CD4-positive, alpha-beta T cell treated with Interleukin-6 at 100 ng/mL for 8 hours (primary cell): Measurements from ENCODE around the gene CBFA2T2.
"Not testable (repeated sequence)": the region's sequence is repeated elsewhere in the genome, so short reads cannot be mapped to it uniquely, and the experiment has no call there.

Experiments used
- DNase-seq: peaks from one replicate; pipeline ENCODE4 v3.0.0-alpha.2; 2020; ENCODE audit warnings: mixed read lengths, low spot score

The CBFA2T2 gene

DNA sequence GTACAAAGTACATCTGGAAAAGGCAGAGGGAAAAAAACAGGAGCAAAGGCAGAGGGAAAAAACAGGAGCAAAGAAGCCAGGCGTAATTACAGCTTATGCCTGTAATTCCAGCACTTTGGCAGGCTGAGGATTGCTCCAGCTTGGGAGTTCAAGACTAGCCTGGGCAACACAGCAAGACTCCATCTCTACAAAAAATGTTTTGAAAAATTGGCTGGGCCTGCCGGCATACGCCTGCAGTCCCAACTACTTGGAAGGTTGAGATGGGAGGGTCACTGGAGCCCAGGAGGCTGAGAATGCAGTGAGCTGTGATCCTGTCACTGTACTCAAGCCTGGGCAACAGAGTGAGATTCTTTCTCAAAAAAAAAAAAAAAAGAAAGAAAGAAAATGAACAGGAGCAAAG lies 19.0 kb upstream of the CBFA2T2 start:
- no peak for DNase-seq

DNA sequence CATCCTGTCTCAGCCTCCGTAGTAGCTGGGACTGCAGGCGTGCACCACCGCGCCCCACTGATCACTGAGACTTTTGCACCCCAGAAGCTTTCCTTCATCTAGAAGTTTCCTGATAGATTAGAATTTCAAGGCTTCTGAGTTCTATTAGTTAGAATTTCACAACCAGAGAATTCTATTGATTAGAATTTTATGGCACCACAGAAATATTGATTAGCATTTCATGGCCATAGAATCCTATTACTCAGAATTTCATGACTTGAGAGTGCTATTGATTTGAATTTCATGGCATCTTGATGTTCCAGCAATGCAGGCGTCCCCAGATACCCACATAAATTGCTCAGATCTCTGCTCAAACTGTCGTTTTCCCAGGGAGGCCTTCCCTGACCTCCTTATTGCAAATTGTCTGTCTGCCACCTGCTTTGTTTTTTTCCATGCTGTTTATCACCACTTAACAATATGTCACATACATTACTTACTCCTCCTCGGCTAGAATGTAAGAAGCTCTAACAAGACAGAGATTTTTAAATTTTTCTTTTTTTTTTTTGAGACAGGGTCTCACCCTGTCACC lies 16.9 kb upstream of the CBFA2T2 start:
- DNase-seq: no peak

DNA sequence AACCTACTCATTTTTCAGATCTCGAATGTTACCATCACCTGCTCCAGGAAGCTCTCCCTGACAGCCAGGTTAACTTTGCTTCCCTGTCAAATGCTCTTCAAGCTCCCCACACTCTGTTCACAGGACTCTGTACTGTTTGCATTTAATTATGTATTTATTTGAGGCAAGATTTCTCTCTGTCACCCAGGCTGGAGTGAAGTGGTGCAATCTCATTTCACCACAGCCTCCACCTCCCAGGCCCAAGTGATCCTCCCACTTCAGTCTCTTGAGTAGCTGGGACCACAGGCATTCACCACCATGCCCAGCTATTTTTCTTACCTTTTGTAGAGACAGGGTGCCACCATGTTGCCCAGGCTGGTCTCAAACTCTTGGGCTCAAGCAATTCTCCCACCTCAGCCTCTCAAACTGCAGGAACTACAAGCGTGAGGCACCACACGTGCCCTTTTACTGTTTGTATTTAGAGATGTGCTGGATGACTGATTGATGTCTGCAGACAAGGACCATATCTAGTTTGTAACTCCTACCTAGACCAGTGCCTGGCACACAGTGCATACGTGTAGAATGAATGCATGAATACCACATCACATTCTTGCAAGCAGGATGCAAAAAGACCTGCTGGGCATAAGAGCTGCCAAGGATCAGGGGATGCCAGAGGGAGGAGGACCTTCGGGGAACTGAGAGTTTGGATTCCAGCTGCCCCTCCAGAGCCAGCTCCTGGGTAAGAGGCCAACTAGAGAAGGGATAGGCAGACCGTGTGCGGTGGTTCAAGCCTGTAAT lies 15.6 kb upstream of the CBFA2T2 start:
- no peak for DNase-seq

DNA sequence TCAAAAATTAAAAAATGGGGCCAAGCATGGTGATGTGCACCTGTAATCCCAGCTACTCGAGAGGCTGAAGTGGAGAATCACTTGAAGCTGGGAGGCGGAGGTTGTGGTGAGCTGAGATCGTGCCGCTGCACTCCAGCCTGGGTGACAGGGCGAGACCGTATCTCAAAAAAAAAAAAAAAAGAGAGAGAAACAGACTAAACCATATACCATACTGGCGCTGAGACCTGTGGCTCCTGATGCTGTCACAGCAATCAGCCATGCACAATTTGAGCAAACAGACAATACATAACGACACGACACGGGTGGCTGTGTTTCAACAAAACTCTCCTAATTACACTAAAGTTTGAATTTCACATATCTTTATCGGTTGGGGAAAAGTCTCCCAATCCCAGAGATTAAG lies 14.9 kb upstream of the CBFA2T2 start:
- DNase-seq: no peak

DNA sequence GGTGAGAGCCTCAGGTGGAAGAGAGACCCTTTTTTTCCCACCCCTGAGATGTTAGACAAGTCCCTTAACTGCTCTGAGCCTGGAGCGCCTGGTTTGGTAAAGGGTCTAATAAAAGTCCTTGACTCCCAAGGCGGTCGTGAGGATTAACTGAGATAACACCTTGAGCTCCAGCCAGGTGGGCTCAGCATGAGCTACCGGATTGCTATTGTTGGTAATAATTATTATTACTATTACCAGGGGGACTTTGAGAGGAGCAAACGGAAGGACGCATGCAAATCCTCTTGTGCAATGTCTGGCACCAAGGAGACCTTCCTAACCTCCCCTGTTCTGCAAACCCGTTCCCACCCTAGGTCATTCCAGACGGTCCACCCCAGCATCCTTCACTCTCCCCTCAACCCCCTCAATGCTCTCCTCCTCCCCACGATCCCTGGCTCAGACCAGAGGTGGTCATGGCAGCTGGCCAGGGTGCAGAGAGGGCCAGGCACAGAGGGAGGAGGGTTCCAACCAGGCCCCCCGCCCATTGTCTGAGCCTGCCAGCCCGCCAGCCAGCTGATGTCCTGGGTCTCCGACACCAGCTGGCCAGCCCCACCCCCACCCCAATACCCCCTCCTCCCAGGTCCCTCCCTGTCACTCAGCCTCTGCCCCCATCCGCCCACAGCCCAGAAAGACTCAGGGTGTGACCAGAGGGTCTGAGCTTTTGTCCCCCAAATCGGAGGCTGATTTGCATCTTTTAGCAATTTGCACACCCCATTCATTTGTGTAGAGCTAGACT lies 14.3 kb upstream of the CBFA2T2 start:
- DNase-seq: no peak

DNA sequence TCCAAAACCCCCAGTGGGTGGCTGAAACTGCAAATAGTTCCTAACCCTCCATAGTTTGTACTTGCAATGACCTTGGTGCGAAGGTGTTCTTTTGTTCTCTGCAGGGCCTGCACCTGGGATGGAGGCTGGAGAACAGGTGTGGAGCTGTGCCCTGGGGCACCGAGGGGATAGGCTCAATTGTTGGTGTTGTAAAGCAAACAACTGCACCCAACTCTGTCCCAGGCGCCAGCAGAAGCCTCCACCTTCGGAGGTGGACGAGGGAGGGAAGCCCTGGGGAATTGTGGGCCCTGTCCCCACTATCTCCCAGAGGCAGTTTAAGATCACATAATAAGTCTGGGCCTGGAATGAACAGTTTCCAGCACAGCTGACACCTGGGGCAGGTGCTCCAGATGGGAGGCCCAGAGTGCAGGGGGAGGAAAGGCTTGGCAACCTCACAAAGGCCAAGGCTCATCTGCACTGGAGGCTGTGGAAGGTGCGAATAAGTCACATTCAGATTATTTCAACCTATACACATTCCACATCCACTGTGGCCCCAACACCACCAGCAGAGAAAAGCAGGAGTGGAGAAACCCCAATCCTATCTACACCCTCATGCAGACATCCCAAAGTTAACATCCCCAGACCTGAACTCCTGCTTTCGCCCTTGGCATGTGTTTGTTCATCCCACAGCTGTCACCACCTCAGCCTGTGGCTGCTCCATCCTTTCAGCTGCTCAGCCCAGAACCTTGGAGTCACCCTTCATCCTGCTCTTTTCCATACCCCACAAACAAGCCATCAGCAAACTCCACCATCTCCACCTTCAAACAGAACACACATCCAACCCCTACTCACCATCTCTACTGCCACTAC lies 12.3 kb upstream of the CBFA2T2 start:
- DNase-seq: no peak

DNA sequence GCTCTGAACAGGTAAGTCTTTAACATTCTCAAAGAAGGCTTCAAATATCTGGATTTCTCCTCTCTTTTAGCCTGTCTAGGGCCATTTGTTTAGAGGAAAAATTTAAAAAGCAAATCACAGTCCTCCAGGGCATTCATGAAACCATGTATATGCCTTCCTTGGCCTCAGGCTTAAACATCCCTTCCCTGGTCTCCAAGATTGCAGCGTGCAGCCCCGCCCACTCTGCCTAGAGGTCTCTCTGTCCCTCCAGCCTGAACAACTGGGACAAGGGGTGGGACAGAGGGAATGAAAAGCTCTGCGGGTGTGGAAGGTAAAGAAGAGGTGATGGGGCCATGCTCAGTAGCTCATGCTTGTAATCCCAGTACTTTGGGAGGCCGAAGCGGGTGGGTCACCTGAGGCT lies 9.8 kb upstream of the CBFA2T2 start:
- DNase-seq: no peak

DNA sequence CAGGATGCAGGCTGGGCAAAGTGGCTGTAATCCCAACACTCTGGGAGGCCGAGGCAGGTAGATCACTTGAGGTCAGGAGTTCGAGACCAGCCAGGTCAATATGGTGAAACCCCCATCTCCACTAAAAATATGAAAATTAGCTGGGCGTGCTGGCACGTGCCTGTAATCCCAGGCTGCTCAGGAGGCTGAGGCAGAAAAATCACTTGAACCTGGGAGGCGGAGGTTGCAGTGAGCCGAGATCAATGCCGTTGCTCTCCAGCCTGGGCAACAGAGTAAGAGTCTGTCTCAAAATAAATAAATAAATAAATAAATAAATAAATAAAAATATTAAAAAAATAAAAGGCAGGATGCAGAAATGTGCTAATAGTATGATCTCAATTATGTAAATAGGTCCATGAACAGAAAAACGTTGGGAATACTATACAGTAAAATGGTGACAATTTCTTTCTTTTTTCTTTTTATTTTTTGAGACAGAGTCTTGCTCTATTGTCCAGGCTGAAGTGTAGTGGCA lies 8.4 kb upstream of the CBFA2T2 start:
- no peak for DNase-seq

DNA sequence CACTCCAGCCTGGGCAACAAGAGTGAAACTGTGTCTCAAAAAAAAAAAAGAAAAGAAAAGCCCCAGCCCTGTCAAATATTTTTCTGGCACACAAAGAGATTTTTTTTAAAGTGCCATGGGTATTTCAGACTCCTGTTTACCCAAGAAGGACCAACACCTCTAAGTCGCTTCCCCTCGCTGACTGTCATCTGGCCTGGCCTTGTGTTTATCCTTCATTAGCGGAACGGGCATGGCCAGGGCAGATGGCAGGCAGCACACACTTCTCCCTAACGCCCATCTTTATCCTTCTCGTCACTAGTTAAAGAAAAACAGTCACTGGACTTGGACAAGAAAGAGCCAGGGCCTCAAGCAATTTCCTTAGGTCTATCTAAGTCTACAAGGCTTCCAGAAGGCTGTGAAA lies 7.3 kb upstream of the CBFA2T2 start:
- no peak for DNase-seq

DNA sequence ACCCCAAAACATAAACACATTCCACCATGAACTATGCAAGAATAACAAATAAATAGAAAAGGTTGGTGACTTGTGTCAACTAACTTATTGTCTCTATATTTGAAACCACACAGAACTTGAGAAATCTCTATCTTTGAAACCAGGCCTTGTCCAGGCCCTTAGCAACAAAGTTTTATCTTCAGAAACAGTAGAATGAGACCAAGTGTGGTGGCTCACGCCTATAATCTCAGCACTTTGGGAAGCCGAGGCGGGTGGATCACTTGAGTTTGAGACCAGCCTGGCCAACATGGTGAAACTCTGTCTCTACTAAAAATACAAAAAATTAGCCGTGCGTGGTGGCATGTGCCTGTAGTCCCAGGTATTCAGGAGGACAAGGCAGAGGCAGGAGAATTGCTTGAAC lies 6.7 kb upstream of the CBFA2T2 start:
- DNase-seq: not testable (repeated sequence)

DNA sequence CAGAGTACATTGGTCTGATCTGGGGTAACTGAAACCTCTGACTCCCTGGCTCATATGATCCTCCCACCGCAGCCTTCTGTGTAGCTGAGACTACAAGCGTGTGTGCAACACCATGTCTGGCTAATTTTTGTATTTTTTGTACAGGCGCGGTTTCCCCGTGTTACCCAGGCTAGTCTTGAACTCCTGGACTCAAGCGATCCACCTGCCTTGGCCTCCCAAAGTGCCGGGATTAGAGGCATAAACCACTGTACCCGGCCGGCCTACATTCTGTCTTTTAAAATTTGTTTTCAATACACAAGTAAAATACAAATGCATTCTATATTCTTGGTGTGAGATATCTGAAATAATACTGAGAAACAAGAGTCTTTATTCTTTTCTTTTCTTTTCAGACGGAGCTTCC lies 1.7 kb upstream of the CBFA2T2 start:
- DNase-seq: no peak

DNA sequence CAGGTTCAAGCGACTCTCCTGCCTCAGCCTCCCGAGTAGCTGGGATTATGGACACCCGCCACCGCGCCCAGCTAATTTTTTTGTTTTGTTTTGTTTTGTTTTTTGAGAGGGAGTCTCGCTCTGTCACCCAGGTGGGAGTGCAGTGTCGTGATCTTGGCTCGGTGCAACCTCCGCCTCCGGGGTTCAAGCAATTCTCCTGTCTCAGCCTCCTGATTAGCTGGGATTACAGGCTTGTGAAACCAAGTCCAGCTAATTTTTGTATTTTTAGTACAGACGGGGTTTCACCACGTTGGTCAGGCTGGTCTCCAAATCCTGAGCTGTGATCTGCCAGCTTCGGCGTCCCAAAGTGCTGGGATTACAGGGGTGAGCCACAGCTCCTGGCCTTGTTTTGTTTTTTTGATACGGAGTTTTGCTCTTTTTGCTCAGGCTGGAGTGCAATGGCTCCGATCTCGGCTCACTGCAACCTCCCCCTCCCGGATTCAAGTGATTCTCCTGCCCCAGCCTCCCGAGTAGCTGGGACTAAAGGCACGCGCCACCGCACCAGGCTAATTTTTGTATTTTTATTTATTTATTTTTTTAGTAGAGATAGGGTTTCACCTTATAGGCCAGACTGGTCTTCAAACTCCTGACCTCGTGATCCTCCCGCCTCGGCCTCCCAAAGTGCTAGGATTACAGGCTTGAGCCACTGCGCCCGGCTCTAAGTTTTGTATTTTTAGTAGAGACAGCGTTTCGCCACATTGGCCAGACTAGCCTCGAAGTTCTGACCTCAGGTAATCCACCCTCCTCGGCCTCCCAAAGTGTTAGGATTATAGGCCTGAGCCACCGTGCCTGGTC lies 1.0 kb upstream of the CBFA2T2 start:
- DNase-seq: not testable (repeated sequence)

DNA sequence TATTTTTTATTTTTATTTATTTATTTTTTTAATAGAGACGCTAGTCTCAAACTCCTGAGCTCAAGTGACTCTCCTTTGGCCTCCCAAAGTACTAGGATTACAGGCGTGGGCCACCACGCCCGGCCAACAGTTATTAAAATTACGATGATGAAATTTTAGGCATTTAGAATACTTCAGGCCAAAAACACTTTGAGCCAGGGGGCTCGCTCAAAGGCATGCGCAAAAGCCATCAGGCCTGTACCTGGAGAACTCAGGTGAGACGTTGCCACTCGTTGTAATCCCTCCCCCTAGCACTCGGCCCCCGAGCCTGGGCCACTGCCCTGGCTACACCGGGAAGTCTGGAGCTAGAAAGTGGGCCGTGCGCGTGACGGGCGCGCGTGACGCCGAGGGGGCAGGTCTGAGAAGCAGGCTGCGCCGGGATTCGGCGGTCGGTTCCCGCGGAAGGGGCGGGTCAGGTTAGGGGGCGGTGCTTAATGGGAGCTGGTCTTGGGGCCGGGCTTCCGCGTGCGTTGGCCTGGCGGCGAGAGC lies 337 bp upstream of the CBFA2T2 start:
- DNase-seq: peak; percentile 99

DNA sequence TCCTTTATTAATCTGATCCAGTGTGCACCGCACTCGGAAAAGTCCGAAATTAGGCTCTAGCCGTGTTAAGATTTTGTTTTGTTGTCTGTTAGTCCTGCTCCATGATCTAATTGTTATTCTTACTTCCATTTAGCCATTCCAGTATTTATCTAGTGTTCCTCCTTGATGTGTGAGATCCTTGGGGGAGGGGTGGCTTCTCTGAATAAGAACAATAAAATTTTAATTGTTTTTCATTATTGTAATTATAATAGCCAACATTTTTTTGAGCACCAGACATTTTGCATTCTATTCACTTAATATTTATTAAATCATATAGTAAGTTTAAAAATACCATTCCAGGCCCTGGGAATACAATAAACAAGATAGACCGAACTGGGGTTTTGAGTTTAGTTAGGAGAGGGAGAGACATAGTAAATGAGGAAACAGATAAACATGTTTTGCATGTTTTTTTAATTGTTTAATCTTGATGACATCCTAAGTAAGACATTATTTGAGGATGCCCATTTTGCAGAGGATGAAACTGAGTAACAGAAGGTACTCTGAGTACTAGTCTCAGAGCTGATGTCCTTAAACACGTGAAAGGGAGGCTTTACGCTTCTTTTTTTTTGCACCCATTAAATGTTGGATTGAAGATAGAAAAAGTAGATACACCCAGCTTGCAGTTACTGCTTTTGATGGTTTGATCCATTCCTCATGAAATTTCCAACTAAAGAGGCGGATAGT lies 1.2 kb downstream of the CBFA2T2 start:
- no peak for DNase-seq

DNA sequence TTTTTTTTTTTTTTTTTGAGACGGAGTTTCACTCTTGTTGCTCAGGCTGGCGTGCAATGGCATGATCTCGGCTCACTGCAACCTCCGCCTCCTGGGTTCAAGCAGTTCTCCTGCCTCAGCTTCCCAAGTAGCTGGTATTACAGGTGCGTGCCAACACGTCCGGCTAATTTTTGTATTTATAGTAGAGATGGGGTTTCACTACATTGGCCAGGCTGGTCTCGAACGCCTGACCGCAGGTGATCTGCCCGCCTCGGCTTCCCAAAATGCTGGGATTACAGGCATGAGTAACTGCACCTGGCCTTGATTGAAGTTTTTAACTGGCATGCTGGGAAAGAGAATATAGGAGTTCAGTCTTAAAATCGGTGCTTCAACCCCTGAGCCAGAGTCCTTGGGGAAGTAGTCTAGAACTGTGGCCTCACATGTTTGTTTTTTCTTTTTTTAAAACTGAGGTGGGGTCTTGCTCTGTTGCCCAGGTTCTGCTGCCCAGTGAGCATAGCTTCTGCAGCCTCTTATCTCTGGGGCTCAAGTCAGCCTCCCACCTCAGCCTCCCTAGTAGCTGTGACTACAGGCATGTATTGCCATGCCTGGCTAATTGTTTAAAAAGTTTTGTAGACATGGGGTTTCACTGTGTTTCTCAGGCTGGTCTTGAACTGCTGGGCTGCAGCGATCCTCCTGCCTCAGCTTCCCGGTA lies 3.3 kb downstream of the CBFA2T2 start:
- no peak for DNase-seq

DNA sequence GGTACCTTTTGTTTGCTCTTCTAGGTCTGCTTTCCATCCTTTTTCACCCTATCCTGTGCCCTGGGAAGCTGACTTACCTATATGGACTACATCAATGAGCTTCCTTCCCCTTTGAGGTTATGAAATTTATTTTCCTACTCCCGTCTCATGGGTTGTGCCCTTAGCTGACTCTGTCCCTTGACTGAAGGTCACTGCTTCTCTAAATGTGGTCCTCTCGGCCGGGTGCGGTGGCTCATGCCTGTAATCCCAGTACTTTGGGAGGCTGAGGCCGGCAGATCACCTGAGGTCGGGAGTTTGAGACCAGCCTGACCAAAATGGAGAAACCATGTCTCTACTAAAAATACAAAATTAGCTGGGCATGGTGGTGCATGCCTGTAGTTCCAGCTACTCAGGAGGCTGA lies 6.9 kb downstream of the CBFA2T2 start:
- DNase-seq: not testable (repeated sequence)

DNA sequence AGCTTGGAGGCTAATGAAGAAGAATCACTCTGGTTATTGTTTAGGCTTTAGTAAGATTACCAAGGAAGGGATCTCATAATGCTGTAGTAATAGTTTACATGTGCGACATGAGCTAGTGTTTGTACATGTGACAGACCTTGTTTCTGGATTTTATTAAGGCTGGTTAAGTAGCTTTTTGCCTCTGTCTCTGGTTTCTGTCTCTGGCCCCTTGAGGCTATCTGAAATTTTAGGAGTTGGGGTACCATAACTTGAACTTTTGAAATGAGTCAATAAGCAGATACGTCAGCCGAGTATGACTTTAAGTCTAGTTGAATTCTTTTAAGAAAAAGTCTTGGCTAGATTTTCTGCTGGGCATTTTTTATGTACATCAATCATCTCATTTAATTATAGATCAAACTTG lies 9.5 kb downstream of the CBFA2T2 start:
- no peak for DNase-seq

DNA sequence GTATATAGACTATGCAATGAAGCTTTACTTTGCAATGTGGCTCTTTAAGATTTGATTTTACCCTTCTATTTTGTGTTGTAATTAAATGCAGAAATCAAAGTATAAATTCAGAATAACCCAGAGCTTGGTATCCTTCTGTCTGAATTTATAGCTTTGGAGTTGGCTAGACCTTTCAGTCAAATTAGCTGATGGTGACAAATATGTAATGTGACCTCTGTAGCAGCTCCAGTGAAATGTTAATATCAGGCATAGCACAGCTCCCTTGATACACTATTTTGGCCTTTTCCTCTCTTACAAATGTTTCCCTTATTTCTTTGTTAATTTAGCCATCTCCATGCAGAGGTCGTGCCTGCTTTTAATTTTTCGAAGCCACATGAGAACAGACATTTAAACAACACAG lies 11.1 kb downstream of the CBFA2T2 start:
- DNase-seq: no peak

DNA sequence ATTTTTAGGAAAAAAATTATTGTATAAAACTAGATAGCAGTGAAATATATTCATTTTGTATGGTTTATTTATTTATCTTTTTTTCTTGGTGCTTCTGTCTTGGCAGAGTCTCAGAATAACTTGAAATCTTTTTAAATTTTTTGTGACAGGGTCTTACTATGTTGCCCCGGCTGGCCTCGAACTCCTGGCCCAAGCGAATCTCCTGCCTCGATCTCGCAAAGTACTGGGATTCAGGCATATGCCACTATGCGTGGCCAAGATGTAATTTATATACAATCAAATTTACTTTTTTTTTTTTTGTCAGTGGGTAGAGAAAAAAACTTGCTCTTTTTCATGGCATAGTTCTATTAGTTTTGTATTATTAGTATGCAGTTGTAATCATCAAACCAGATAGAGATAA lies 13.7 kb downstream of the CBFA2T2 start:
- DNase-seq: no peak

DNA sequence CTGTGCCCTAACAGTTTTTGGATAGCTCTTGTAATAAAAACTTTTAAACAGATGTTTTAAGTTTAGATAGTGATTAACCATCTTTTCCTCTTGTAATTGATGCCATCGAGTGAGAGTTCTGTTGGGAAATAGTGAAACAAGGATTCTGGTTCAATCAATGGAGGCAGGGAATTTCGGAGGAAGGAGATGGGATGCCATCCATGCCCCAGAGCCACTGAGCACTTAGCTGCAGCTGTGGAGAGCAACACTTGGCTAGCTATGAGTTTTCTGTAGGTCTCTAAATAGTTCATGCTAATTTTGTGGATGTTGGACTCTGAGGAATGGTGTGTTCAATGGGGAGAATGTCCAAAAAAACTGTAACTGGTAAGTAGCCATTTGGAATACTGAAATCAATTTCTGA lies 16.7 kb downstream of the CBFA2T2 start:
- no peak for DNase-seq
